ENCODE results near the gene KCNN2. TPM values are rescaled to one million over a fixed set of nuclear protein-coding genes. Genes with fewer than 3 reads are reported as not detected.

The KCNN2 gene
- total RNA-seq, 2 experiments from 2014 or later, result not detected

- CTCF ChIA-PET, result interaction anchor here (1.5 kb wide), 1 partner anchor 18 kb away, joined by 3 read pairs; no protein-coding TSS in a partner anchor
- peaks cover 4% of the 10 kb centered on the region for H3K27me3 Mint-ChIP-seq
- intact Hi-C loops (cut with DNase I, micrococcal nuclease), result no loop called here
- no peak overlapping the region for H3K4me3 Mint-ChIP-seq
- POLR2A ChIA-PET, result no interaction called here
- ATAC-seq (no peak), DNase-seq (no peak)
- H3K27ac Mint-ChIP-seq, result no peak overlapping the region
- no peaks in the 10 kb centered on the region for H3K36me3 Mint-ChIP-seq (ENCODE audit: low read depth)
- H3K4me1 Mint-ChIP-seq, result no peaks in the 10 kb centered on the region
- H3K9me3 Mint-ChIP-seq (ENCODE audit: low read depth), result no peaks in the 10 kb centered on the region
Observed at GRCh38 chr5:114467729-114468128, 105.9 kb downstream of the KCNN2 start.

GRCh38 chr5:114469372-114469771 lies 107.5 kb downstream of the KCNN2 start:
- H3K27me3 Mint-ChIP-seq, result peaks cover 4% of the 10 kb centered on the region
- no peaks in the 10 kb centered on the region for H3K9me3 Mint-ChIP-seq (ENCODE audit: low read depth)
- intact Hi-C loops (cut with DNase I, micrococcal nuclease), result no loop called here
- no peaks in the 10 kb centered on the region for H3K36me3 Mint-ChIP-seq (ENCODE audit: low read depth)
- H3K4me1 Mint-ChIP-seq, result no peaks in the 10 kb centered on the region
- POLR2A ChIA-PET, result no interaction called here
- H3K27ac Mint-ChIP-seq, result no peak overlapping the region
- no peak overlapping the region for H3K4me3 Mint-ChIP-seq
- no peak for DNase-seq
- CTCF ChIA-PET, result no interaction called here
- ATAC-seq, result no peak

GRCh38 chr5:114471529-114471928 lies 109.7 kb downstream of the KCNN2 start:
- ATAC-seq, result no peak

GRCh38 chr5:114473541-114473940 lies 111.7 kb downstream of the KCNN2 start:
- H3K4me3 Mint-ChIP-seq, result no peak overlapping the region
- H3K36me3 Mint-ChIP-seq (ENCODE audit: low read depth), result no peaks in the 10 kb centered on the region
- POLR2A ChIA-PET, result no interaction called here
- CTCF ChIA-PET, result no interaction called here
- H3K27me3 Mint-ChIP-seq, result peaks cover 4% of the 10 kb centered on the region
- no peak for DNase-seq
- H3K9me3 Mint-ChIP-seq (ENCODE audit: low read depth), result no peaks in the 10 kb centered on the region
- H3K27ac Mint-ChIP-seq, result no peak overlapping the region
- H3K4me1 Mint-ChIP-seq, result no peaks in the 10 kb centered on the region
- intact Hi-C loops (cut with DNase I, micrococcal nuclease), result no loop called here
- no peak for ATAC-seq

More at GRCh38 chr5:114471529-114471928, 109.7 kb downstream of the KCNN2 start:
- no peaks in the 10 kb centered on the region for H3K4me1 Mint-ChIP-seq
- no peak overlapping the region for H3K4me3 Mint-ChIP-seq
- DNase-seq, result no peak
- no peak overlapping the region for H3K27ac Mint-ChIP-seq
- H3K9me3 Mint-ChIP-seq (ENCODE audit: low read depth), result no peaks in the 10 kb centered on the region
- intact Hi-C loops (cut with DNase I, micrococcal nuclease), result no loop called here
- ChIA-PET POLR2A (no interaction called here), CTCF (no interaction called here)
- peaks cover 4% of the 10 kb centered on the region for H3K27me3 Mint-ChIP-seq
- no peaks in the 10 kb centered on the region for H3K36me3 Mint-ChIP-seq (ENCODE audit: low read depth)

- peaks cover 14% of the 10 kb centered on the region for H3K9me3 Mint-ChIP-seq (ENCODE audit: low read depth)
- H3K27ac Mint-ChIP-seq, result no peak overlapping the region
- ATAC-seq (no peak), DNase-seq (no peak)
- CTCF ChIA-PET, result no interaction called here
- no peaks in the 10 kb centered on the region for H3K27me3 Mint-ChIP-seq
- H3K4me1 Mint-ChIP-seq, result no peaks in the 10 kb centered on the region
- intact Hi-C loops (cut with DNase I, micrococcal nuclease), result no loop called here
- H3K4me3 Mint-ChIP-seq, result no peak overlapping the region
- POLR2A ChIA-PET, result no interaction called here
- H3K36me3 Mint-ChIP-seq (ENCODE audit: low read depth), result no peaks in the 10 kb centered on the region
Observed at GRCh38 chr5:114477816-114478334, 116.0 kb downstream of the KCNN2 start.

GRCh38 chr5:114500756-114501155 lies 138.9 kb downstream of the KCNN2 start:
- no peak overlapping the region for H3K4me3 Mint-ChIP-seq
- CTCF ChIA-PET, result no interaction called here

GRCh38 chr5:114504560-114504959 lies 142.7 kb downstream of the KCNN2 start:
- H3K27me3 Mint-ChIP-seq, result no peaks in the 10 kb centered on the region
- intact Hi-C loops (cut with DNase I, micrococcal nuclease), result no loop called here
- ChIA-PET CTCF (no interaction called here), POLR2A (no interaction called here)
- no peaks in the 10 kb centered on the region for H3K4me1 Mint-ChIP-seq
- H3K36me3 Mint-ChIP-seq (ENCODE audit: low read depth), result no peaks in the 10 kb centered on the region
- H3K9me3 Mint-ChIP-seq (ENCODE audit: low read depth), result no peaks in the 10 kb centered on the region
- no peak for DNase-seq
- ATAC-seq, result no peak
- no peak overlapping the region for H3K27ac Mint-ChIP-seq
- no peak overlapping the region for H3K4me3 Mint-ChIP-seq

More at GRCh38 chr5:114500756-114501155, 138.9 kb downstream of the KCNN2 start:
- POLR2A ChIA-PET, result no interaction called here
- no peaks in the 10 kb centered on the region for H3K36me3 Mint-ChIP-seq (ENCODE audit: low read depth)
- no peaks in the 10 kb centered on the region for H3K27me3 Mint-ChIP-seq
- H3K9me3 Mint-ChIP-seq (ENCODE audit: low read depth), result no peaks in the 10 kb centered on the region
- H3K27ac Mint-ChIP-seq, result no peak overlapping the region
- H3K4me1 Mint-ChIP-seq, result no peaks in the 10 kb centered on the region
- intact Hi-C loops (cut with DNase I, micrococcal nuclease), result no loop called here
- ATAC-seq (no peak), DNase-seq (no peak)

GRCh38 chr5:114524221-114524620 lies 162.4 kb downstream of the KCNN2 start:
- H3K27ac Mint-ChIP-seq, result no peak overlapping the region
- H3K4me3 Mint-ChIP-seq, result no peak overlapping the region
- peaks cover 2% of the 10 kb centered on the region for H3K9me3 Mint-ChIP-seq (ENCODE audit: low read depth)
- H3K4me1 Mint-ChIP-seq, result no peaks in the 10 kb centered on the region
- intact Hi-C loops (cut with DNase I, micrococcal nuclease), result no loop called here
- ChIA-PET CTCF (no interaction called here), POLR2A (no interaction called here)
- ATAC-seq, result no peak
- no peaks in the 10 kb centered on the region for H3K27me3 Mint-ChIP-seq
- no peaks in the 10 kb centered on the region for H3K36me3 Mint-ChIP-seq (ENCODE audit: low read depth)
- DNase-seq, result no peak

GRCh38 chr5:114544561-114544960 lies 182.7 kb downstream of the KCNN2 start:
- DNase-seq (no peak), ATAC-seq (no peak)
- intact Hi-C loops (cut with DNase I, micrococcal nuclease), result no loop called here
- CTCF ChIA-PET, result interaction anchor here (1.2 kb wide), 1 partner anchor 12 kb away, joined by 3 read pairs; no protein-coding TSS in a partner anchor
- no peak overlapping the region for H3K4me3 Mint-ChIP-seq
- H3K36me3 Mint-ChIP-seq (ENCODE audit: low read depth), result no peaks in the 10 kb centered on the region
- no peaks in the 10 kb centered on the region for H3K4me1 Mint-ChIP-seq
- no peaks in the 10 kb centered on the region for H3K27me3 Mint-ChIP-seq
- H3K9me3 Mint-ChIP-seq (ENCODE audit: low read depth), result peaks cover 8% of the 10 kb centered on the region
- POLR2A ChIA-PET, result no interaction called here
- no peak overlapping the region for H3K27ac Mint-ChIP-seq

Measured in activated CD4-positive, alpha-beta T cell treated with anti-CD3 and anti-CD28 coated beads for 36 hours (primary cell).